Upper lobe of left lung (tissue), 6 donors: Measurements from ENCODE around the gene C12orf56. TPM values are rescaled to one million over a fixed set of nuclear protein-coding genes. Genes with fewer than 3 reads are reported as not detected.
"Not testable (repeated sequence)": the region's sequence is repeated elsewhere in the genome, so short reads cannot be mapped to it uniquely, and the experiment has no call there.

Source experiments
- ATAC-seq, 2 donors: fragments of 200-7000 bp; cut with Tn5 transposase; one replicate each; pipeline ENCODE4 v1.9.1; 2022; ENCODE audit warnings: mild to moderate bottlenecking in 2 of 2, moderate library complexity in 2 of 2; ENCODE audit not compliant: low FRiP score in 2 of 2
- DNase-seq, 2 donors: peaks; one replicate each; pipeline ENCODE4 v3.0.0-alpha.2; 2019 to 2020
- H3K27ac ChIP-seq, 4 donors: fragments of 200-600 bp; sonication (generic); one replicate each; pipeline ENCODE4 v1.5.1; 2016 to 2019
- H3K27me3 ChIP-seq, 4 donors: fragments of 200-600 bp; sonication (generic); one replicate each; pipeline ENCODE4 v1.5.1; 2017 to 2019
- H3K36me3 ChIP-seq, 4 donors: fragments of 200-600 bp; sonication (generic); one replicate each; pipeline ENCODE4 v1.5.1; 2016 to 2019
- H3K4me1 ChIP-seq, 4 donors: fragments of 200-600 bp; sonication (generic); one replicate each; pipeline ENCODE4 v1.5.1; 2018 to 2019
- H3K4me3 ChIP-seq, 4 donors: fragments of 200-600 bp; sonication (generic); one replicate each; pipeline ENCODE4 v1.5.1; 2017 to 2019; ENCODE audit warnings: mild to moderate bottlenecking in 2 of 4, moderate library complexity in 1 of 4
- H3K9me3 ChIP-seq, 4 donors: fragments of 200-600 bp; sonication (generic); one replicate each; pipeline ENCODE4 v1.5.1; 2018 to 2019
- EP300 ChIP-seq, 4 donors: sonication (generic); formaldehyde crosslinking; IDR thresholded peaks; one replicate each; pipeline ENCODE4 v1.5.1; 2017; ENCODE audit warnings: antibody characterized with exemption in 4 of 4, control low read depth in 2 of 4
- POLR2A ChIP-seq, 4 donors: fragments of 450-650 bp; IDR thresholded peaks; one replicate each; pipeline ENCODE4 v1.5.1; 2016 to 2017; ENCODE audit warnings: antibody characterized with exemption in 4 of 4, mild to moderate bottlenecking in 2 of 4
- POLR2AphosphoS5 ChIP-seq, 2 donors: sonication (generic); formaldehyde crosslinking; IDR thresholded peaks; one replicate each; pipeline ENCODE4 v1.5.1; 2017; ENCODE audit warnings: antibody characterized with exemption in 2 of 2
- WGBS, 2 donors: methylation state at CpG; one replicate each; pipeline ENCODE4 v1.1.5; 2017 to 2018; 5-methylcytosine and 5-hydroxymethylcytosine counted together
- total RNA-seq, 6 donors: library from RNA; depleted of rRNA in 4 of 6; stranded (reverse); fragments of >200 nt in 4 of 6; gene quantifications; one replicate each; pipeline versions ENCODE4 v1.1.0 to v1.2.1, GENCODE V29; 2016 to 2021
- TF ChIP-seq, protein P1 (sequence below), 6 experiments: fragments of 450-650 bp in 4 of 6; fragments of 200-600 bp in 2 of 6; sonication (generic) in 2 of 6; IDR thresholded peaks; one replicate each; pipeline ENCODE4 v1.5.1; 2016 to 2019; ENCODE audit warnings: antibody characterized with exemption in 6 of 6
- donor health status: DM: no; HTN: no; CAD: no; lungs with moderate emphysema.
- donor health status: DM: no; HTN: yes; CAD: no; lungs with severe emphysema.

Gene C12orf56
- total RNA-seq, 6 donors from 2014 or later, result not detected

DNA sequence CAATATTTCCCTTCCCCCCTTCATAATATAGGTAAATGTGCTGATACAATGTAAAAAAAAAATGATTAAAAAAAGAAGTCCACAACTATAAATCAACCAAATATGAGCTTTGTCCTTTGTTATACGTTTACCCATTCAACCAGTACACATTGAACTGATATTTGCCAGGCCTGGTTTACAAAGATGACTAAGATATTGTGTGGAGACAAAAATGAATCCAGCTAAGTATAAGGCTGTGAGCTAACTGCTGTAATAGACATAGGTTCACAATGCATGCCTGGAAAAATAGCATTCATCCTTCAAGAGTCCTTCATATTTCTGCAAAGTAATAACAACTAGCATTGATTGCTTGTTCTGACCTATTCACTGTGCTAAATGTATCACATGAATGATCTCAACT, 6.9 kb downstream of the C12orf56 start:
- Histone ChIP-seq H3K4me1 (no peaks in the 10 kb centered on the region), H3K4me3 (no peak overlapping the region), H3K9me3 (peaks cover 0 to 9% (median 1%) of the 10 kb centered on the region in 4 donors), H3K36me3 (no peaks in the 10 kb centered on the region), H3K27me3 (no peaks in the 10 kb centered on the region), H3K27ac (no peak overlapping the region)
- TF ChIP-seq POLR2A (IDR thresholded peaks at IDR 0.05), result no peak
- TF ChIP-seq POLR2AphosphoS5 (IDR thresholded peaks at IDR 0.05), result no peak
- TF ChIP-seq, protein P1, sequence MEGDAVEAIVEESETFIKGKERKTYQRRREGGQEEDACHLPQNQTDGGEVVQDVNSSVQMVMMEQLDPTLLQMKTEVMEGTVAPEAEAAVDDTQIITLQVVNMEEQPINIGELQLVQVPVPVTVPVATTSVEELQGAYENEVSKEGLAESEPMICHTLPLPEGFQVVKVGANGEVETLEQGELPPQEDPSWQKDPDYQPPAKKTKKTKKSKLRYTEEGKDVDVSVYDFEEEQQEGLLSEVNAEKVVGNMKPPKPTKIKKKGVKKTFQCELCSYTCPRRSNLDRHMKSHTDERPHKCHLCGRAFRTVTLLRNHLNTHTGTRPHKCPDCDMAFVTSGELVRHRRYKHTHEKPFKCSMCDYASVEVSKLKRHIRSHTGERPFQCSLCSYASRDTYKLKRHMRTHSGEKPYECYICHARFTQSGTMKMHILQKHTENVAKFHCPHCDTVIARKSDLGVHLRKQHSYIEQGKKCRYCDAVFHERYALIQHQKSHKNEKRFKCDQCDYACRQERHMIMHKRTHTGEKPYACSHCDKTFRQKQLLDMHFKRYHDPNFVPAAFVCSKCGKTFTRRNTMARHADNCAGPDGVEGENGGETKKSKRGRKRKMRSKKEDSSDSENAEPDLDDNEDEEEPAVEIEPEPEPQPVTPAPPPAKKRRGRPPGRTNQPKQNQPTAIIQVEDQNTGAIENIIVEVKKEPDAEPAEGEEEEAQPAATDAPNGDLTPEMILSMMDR (IDR thresholded peaks at IDR 0.05), result no peak
- no peak for TF ChIP-seq EP300 (IDR thresholded peaks at IDR 0.05)
- no peak for ATAC-seq
- 88 to 91% methylated on average over 1 of the region's 1 CpG for WGBS, 2 donors
- no peak for DNase-seq

DNA sequence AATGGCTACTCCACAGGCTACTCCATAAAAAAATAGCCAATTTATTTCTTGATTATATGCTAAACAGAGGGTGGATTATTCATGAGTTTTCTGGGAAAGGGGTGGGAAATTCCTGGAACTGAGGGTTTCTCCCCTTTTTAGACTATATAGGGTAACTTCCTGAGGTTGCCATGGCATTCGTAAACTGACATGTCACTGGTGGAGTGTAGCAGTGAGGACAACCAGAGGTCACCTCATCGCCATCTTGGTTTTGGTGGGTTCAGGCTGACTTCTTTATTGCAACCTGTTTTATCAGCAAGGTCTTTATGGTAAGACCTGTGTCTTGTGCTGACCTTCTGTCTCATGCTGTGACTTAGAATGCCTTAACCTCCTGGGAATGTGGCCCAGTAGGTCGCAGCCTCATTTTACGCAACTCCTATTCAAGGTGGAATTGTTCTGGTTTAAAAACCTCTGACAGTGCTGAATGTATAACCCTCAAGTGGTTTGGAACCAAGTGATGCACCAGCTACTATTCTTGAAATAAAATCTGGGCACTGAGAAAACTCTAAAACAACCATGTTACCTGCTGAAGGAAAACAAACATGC, 27.7 kb downstream of the C12orf56 start:
- Histone ChIP-seq H3K4me1 (no peaks in the 10 kb centered on the region), H3K27ac (no peak overlapping the region), H3K4me3 (no peak overlapping the region), H3K9me3 (no peaks in the 10 kb centered on the region), H3K27me3 (no peaks in the 10 kb centered on the region), H3K36me3 (no peaks in the 10 kb centered on the region)
- DNase-seq, result no peak
- TF ChIP-seq POLR2A (IDR thresholded peaks at IDR 0.05) (no peak), POLR2AphosphoS5 (IDR thresholded peaks at IDR 0.05) (no peak), EP300 (IDR thresholded peaks at IDR 0.05) (no peak)
- TF ChIP-seq, protein P1 (IDR thresholded peaks at IDR 0.05), result no peak
- WGBS, 2 donors, result 80 to 92% methylated on average over 4 of the region's 4 CpGs
- no peak for ATAC-seq

DNA sequence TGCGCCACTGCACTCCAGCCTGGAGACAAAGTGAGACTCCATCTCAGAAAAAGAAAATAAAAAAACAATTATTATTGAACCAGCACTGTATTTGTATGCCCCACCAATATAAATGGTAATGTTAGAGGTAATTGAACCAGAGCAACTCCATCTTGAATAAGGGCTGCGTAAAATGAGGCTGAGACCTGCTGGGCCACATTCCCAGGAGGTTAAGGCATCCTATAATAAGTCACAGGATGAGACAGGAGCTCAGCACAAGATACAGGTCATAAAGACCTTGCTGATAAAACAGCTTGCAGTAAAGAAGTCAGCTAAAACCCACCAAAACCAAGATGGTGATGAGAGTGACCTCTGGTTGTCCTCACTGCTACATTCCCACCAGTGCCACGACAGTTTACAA, 29.4 kb downstream of the C12orf56 start:
- not testable (repeated sequence) for ATAC-seq, DNase-seq, H3K27ac ChIP-seq, H3K4me1 ChIP-seq, H3K9me3 ChIP-seq, H3K36me3 ChIP-seq, H3K4me3 ChIP-seq, H3K27me3 ChIP-seq
- 83 to 93% methylated on average over 3 of the region's 3 CpGs for WGBS, 2 donors

DNA sequence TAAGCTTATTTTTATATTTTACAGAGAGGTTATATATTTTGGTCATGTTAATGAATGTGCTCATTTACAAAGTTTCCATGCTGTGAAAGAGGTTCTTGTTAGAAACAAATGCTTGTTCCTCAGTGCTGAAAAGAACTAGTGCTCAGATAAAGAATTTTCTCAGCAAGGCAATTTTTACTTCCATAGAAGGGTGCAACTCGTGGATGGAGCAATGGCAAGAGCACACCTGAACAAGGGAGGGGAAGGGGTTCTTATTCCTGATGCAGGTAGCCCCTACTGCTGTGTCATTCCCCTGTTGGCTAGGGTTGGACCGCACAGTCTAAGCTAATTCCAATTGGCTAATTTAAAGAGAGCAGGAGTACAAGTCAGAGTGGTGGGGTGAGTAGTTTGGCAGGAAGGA, 34.3 kb downstream of the C12orf56 start:
- H3K9me3 ChIP-seq, result peaks cover 0 to 13% (median 3%) of the 10 kb centered on the region in 4 donors
- not testable (repeated sequence) for H3K36me3 ChIP-seq, H3K27me3 ChIP-seq, H3K4me3 ChIP-seq, DNase-seq, H3K4me1 ChIP-seq, ATAC-seq, H3K27ac ChIP-seq
- WGBS, 2 donors, result 83 to 87% methylated on average over 2 of the region's 2 CpGs

DNA sequence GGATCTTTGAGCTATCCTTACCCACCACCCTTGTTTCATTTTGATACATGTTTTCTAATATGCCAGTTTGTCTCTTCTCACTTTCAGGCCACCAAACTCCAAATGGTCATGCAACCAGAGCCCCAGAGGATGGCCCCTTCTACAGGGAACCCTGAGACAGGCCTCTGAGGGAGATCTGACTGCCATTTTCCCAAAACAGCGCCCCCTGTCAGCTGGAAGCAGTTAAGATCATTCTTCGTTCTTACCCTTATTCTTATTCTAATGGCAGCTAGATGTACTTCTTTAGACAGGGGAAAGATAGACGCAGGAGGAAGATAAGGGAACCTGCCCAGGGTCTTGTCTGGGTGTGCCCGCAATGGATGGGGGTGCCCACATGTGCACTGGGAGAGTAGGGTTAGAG, 38.4 kb downstream of the C12orf56 start:
- TF ChIP-seq POLR2A (IDR thresholded peaks at IDR 0.05) (no peak), EP300 (IDR thresholded peaks at IDR 0.05) (no peak), POLR2AphosphoS5 (IDR thresholded peaks at IDR 0.05) (no peak)
- TF ChIP-seq, protein P1 (IDR thresholded peaks at IDR 0.05), result no peak
- Histone ChIP-seq H3K4me3 (no peak overlapping the region), H3K27me3 (no peaks in the 10 kb centered on the region), H3K9me3 (peaks cover 0 to 13% (median 7%) of the 10 kb centered on the region in 4 donors), H3K36me3 (no peaks in the 10 kb centered on the region), H3K4me1 (no peaks in the 10 kb centered on the region), H3K27ac (no peak overlapping the region)
- 77 to 80% methylated on average over 4 of the region's 4 CpGs for WGBS, 2 donors
- no peak for ATAC-seq
- DNase-seq, result no peak

DNA sequence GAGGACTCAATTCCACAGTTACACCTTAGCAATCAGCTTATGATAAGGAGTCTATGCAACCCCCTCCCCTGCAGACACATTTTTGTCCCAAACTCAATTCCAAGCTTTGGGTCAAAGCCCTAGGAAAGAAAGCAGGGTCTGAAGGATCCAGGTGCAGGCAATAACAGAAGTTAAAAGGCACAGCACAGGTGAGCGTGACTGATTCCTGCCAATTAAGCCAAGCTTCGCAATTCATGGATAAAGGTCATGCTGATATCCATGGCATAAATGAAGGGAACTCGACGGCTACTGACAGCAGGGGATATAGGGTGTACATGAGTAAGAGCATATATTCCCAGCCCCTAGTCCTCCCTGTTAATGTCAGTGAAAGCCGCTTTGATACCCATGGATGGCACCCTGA, 39.3 kb downstream of the C12orf56 start:
- TF ChIP-seq EP300 (IDR thresholded peaks at IDR 0.05), result no peak
- TF ChIP-seq POLR2A (IDR thresholded peaks at IDR 0.05), result no peak
- TF ChIP-seq, protein P1 (IDR thresholded peaks at IDR 0.05), result no peak
- TF ChIP-seq POLR2AphosphoS5 (IDR thresholded peaks at IDR 0.05), result no peak
- Histone ChIP-seq H3K27ac (no peak overlapping the region), H3K9me3 (peaks cover 0 to 8% (median 6%) of the 10 kb centered on the region in 4 donors), H3K36me3 (no peaks in the 10 kb centered on the region), H3K4me1 (no peaks in the 10 kb centered on the region), H3K4me3 (no peak overlapping the region), H3K27me3 (no peaks in the 10 kb centered on the region)
- ATAC-seq, result no peak
- no peak for DNase-seq
- 92 to 100% methylated on average over 4 to 5 of the region's 5 CpGs for WGBS, 2 donors
